Gastroesophageal sphincter (tissue), 4 donors: Measurements from ENCODE around the gene TSPAN4. TPM values are rescaled to one million over a fixed set of nuclear protein-coding genes. Genes with fewer than 3 reads are reported as not detected.

ENCODE experiments used
- ATAC-seq: fragments of 150-250 bp; one replicate; pipeline ENCODE4 v1.9.1; 2016; ENCODE audit warnings: mild to moderate bottlenecking, moderate library complexity
- H3K27ac ChIP-seq, 4 donors: fragments of 200-600 bp; sonication (generic) in 3 of 4; 1 replicate in 3 of 4; 2 replicates in 1 of 4; pipeline ENCODE4 v1.5.1; 2016 to 2019
- H3K27me3 ChIP-seq: fragments of 200-600 bp; sonication (generic); one replicate; pipeline ENCODE4 v1.5.1; 2019
- H3K36me3 ChIP-seq, 2 donors: fragments of 200-600 bp; sonication (generic); one replicate each; pipeline ENCODE4 v1.5.1; 2019; ENCODE audit warnings: control low read depth in 1 of 2
- H3K4me1 ChIP-seq, 3 donors: fragments of 200-600 bp; sonication (generic); 1 replicate in 2 of 3; 2 replicates in 1 of 3; pipeline ENCODE4 v1.5.1; 2016 to 2019; ENCODE audit warnings: control low read depth in 2 of 3
- H3K4me3 ChIP-seq, 2 donors: fragments of 200-600 bp; sonication (generic); one replicate each; pipeline ENCODE4 v1.5.1; 2019; ENCODE audit warnings: mild to moderate bottlenecking in 1 of 2, moderate library complexity in 1 of 2
- H3K9me3 ChIP-seq, 3 donors: fragments of 200-600 bp; sonication (generic); one replicate each; pipeline ENCODE4 v1.5.1; 2017 to 2019; ENCODE audit warnings: control low read depth in 2 of 3
- EP300 ChIP-seq: sonication (generic); formaldehyde crosslinking; IDR thresholded peaks from one replicate; pipeline ENCODE4 v1.6.1; 2017; ENCODE audit warnings: antibody characterized with exemption, mild to moderate bottlenecking
- POLR2A ChIP-seq, 2 donors: fragments of 450-650 bp; IDR thresholded peaks; one replicate each; pipeline ENCODE4 v1.6.1; 2017; ENCODE audit warnings: antibody characterized with exemption in 2 of 2, mild to moderate bottlenecking in 2 of 2, moderate library complexity in 1 of 2
- POLR2AphosphoS5 ChIP-seq: sonication (generic); formaldehyde crosslinking; IDR thresholded peaks from one replicate; pipeline ENCODE4 v1.6.1; 2017; ENCODE audit warnings: antibody characterized with exemption
- WGBS, 2 donors: methylation state at CpG; one replicate each; pipeline ENCODE4 v1.1.5; 2018; ENCODE audit warnings: low coverage in 1 of 2; 5-methylcytosine and 5-hydroxymethylcytosine counted together
- total RNA-seq, 4 donors: library from RNA; depleted of rRNA; stranded (reverse); fragments of >200 nt; gene quantifications; one replicate each; pipeline ENCODE4 v1.1.0, GENCODE V29; 2016
- TF ChIP-seq, protein P1 (sequence below), 4 experiments: fragments of 200-600 bp in 2 of 4; fragments of 450-650 bp in 2 of 4; sonication (generic) in 1 of 4; IDR thresholded peaks; one replicate each; pipeline ENCODE4 v1.5.1; 2017 to 2019; ENCODE audit warnings: antibody characterized with exemption in 4 of 4, mild to moderate bottlenecking in 2 of 4, moderate library complexity in 2 of 4

The TSPAN4 gene
- total RNA-seq, 4 donors from 2014 or later, result 66.5 to 115 (median 112) TPM

- H3K9me3 ChIP-seq, result no peaks in the 10 kb centered on the region
- no peak overlapping the region for H3K27ac ChIP-seq
- peaks cover 0 to 37% of the 10 kb centered on the region in 2 donors for H3K36me3 ChIP-seq
- TF ChIP-seq, protein P1, sequence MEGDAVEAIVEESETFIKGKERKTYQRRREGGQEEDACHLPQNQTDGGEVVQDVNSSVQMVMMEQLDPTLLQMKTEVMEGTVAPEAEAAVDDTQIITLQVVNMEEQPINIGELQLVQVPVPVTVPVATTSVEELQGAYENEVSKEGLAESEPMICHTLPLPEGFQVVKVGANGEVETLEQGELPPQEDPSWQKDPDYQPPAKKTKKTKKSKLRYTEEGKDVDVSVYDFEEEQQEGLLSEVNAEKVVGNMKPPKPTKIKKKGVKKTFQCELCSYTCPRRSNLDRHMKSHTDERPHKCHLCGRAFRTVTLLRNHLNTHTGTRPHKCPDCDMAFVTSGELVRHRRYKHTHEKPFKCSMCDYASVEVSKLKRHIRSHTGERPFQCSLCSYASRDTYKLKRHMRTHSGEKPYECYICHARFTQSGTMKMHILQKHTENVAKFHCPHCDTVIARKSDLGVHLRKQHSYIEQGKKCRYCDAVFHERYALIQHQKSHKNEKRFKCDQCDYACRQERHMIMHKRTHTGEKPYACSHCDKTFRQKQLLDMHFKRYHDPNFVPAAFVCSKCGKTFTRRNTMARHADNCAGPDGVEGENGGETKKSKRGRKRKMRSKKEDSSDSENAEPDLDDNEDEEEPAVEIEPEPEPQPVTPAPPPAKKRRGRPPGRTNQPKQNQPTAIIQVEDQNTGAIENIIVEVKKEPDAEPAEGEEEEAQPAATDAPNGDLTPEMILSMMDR (IDR thresholded peaks at IDR 0.05), result no peak
- TF ChIP-seq POLR2A (IDR thresholded peaks at IDR 0.05) (no peak), EP300 (no peak), POLR2AphosphoS5 (no peak)
- ATAC-seq, result no peak
- peaks cover 0 to 35% (median 17%) of the 10 kb centered on the region in 3 donors for H3K4me1 ChIP-seq
- no peak overlapping the region for H3K4me3 ChIP-seq
- no peaks in the 10 kb centered on the region for H3K27me3 ChIP-seq
- 79 to 88% methylated on average over 1 to 3 of the region's 11 CpGs for WGBS, 2 donors
Observed at GRCh38 chr11:815675-816432, 26.8 kb upstream of the TSPAN4 start.

- Histone ChIP-seq H3K36me3 (peaks cover 0 to 34% of the 10 kb centered on the region in 2 donors), H3K9me3 (no peaks in the 10 kb centered on the region), H3K27me3 (no peaks in the 10 kb centered on the region), H3K4me1 (peaks cover 0 to 35% (median 17%) of the 10 kb centered on the region in 3 donors), H3K4me3 (no peak overlapping the region), H3K27ac (no peak overlapping the region)
- TF ChIP-seq POLR2A (IDR thresholded peaks at IDR 0.05), result no peak
- TF ChIP-seq, protein P1 (IDR thresholded peaks at IDR 0.05), result no peak
- no peak for TF ChIP-seq POLR2AphosphoS5
- TF ChIP-seq EP300, result no peak
- ATAC-seq, result no peak
- WGBS, 2 donors, result 68 to 81% methylated on average over 8 to 10 of the region's 11 CpGs
Observed at GRCh38 chr11:816433-816779, 26.2 kb upstream of the TSPAN4 start.

DNA sequence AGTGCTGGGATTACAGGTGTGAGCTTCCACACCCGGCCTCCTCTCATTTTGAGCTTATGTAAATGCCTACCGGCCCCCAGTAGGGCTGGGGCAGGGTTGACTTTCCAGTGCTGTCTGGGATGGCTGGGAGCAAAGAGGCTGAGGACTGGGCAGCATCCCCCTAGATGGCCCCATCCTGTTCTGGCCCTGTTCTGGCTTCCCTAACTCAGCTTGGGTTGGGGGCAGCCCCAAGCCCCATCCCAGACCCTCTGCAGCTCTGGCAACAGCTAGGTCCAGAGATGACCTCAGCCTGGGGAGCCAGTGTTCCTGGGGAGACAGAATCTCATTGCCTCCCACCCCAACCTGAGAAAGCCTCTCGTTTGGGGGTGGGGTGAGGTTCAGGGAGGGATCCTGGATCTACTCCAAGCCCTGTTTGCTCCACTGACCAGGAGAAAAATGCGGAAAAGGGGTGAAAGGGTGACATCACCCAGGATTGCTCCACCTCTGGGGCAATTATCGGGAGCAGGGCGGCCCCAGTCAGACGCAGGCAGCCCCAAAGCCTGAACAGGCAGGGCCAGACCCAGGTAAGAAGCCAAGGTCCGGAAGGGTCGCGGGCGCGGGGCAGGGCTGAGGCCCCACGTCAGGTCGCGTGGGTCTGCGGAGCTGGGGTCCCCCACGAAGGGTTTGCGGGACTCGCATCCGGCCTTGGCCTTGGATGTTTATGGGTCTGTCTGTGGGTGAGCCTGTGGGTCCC, 24.1 kb upstream of the TSPAN4 start, which contains the start of gene PNPLA2:
PNPLA2 (plus strand) TSS at position 519 of the 733 bp plus-strand sequence. CDS start 805 bp downstream, outside the sequence.
- H3K27me3 ChIP-seq, result no peaks in the 10 kb centered on the region
- ATAC-seq, result peak; percentile 26
- H3K9me3 ChIP-seq, result no peaks in the 10 kb centered on the region
- WGBS, 2 donors, result no CpG with 5 or more reads among the region's 20 CpGs
- TF ChIP-seq, protein P1 (IDR thresholded peaks at IDR 0.05), result no peak
- TF ChIP-seq POLR2AphosphoS5 (peak; percentile 18), EP300 (no peak), POLR2A (IDR thresholded peaks at IDR 0.05) (no peak)
- peaks cover 0 to 35% (median 18%) of the 10 kb centered on the region in 3 donors for H3K4me1 ChIP-seq
- peaks cover 0 to 34% of the 10 kb centered on the region in 2 donors for H3K36me3 ChIP-seq
- peak within 1 kb of the TSS; percentile 63 to 99 for H3K4me3 ChIP-seq
- H3K27ac ChIP-seq, result peak within 1 kb of the TSS; percentile 75 to 100 (median 94)

GRCh38 chr11:819129-819931, 23.3 kb upstream of the TSPAN4 start:
- no peaks in the 10 kb centered on the region for H3K9me3 ChIP-seq
- peak; percentile 96 for TF ChIP-seq POLR2A (IDR thresholded peaks at IDR 0.05)
- TF ChIP-seq POLR2AphosphoS5, result peak; percentile 86
- no peak for TF ChIP-seq EP300
- TF ChIP-seq, protein P1 (IDR thresholded peaks at IDR 0.05), result peak in 3 of 4 experiments; percentile 15 to 54 (median 46)
- no CpG with 5 or more reads among the region's 96 CpGs for WGBS, 2 donors
- H3K27ac ChIP-seq, result peak overlapping the region; percentile 75 to 100 (median 94)
- peaks cover 0 to 35% (median 18%) of the 10 kb centered on the region in 3 donors for H3K4me1 ChIP-seq
- H3K27me3 ChIP-seq, result peaks cover 6% of the 10 kb centered on the region
- H3K36me3 ChIP-seq, result peaks cover 0 to 35% of the 10 kb centered on the region in 2 donors
- H3K4me3 ChIP-seq, result peak overlapping the region; percentile 63 to 99
- ATAC-seq, result peak; percentile 86
